T-helper 2 cell treated with Interferon-gamma antibody and Interleukin-4, amounts not matched to agents 5 μg/mL and 100 μg/mL, for 36 hours (primary cell): ENCODE measurements around the gene SERPINI1.

Source experiments
- DNase-seq: peaks from one replicate; pipeline ENCODE4 v3.0.0; 2021; ENCODE audit warnings: low spot score
- H3K27ac Mint-ChIP-seq: one replicate; pipeline ENCODE4 v1.8.0; 2021; ENCODE audit warnings: mild to moderate bottlenecking, mixed read lengths
- H3K27me3 Mint-ChIP-seq: one replicate; pipeline ENCODE4 v1.8.0; 2021; ENCODE audit warnings: low read depth, mixed read lengths
- H3K36me3 Mint-ChIP-seq: one replicate; pipeline ENCODE4 v1.8.0; 2021; ENCODE audit warnings: low read depth, mixed read lengths
- H3K4me1 Mint-ChIP-seq: one replicate; pipeline ENCODE4 v1.8.0; 2021; ENCODE audit warnings: low read depth, mixed read lengths
- H3K4me3 Mint-ChIP-seq: one replicate; pipeline ENCODE4 v1.8.0; 2022; ENCODE audit warnings: mild to moderate bottlenecking, moderate library complexity, mixed read lengths
- H3K9me3 Mint-ChIP-seq: one replicate; pipeline ENCODE4 v1.8.0; 2021; ENCODE audit warnings: mixed read lengths

Gene SERPINI1, protein sequence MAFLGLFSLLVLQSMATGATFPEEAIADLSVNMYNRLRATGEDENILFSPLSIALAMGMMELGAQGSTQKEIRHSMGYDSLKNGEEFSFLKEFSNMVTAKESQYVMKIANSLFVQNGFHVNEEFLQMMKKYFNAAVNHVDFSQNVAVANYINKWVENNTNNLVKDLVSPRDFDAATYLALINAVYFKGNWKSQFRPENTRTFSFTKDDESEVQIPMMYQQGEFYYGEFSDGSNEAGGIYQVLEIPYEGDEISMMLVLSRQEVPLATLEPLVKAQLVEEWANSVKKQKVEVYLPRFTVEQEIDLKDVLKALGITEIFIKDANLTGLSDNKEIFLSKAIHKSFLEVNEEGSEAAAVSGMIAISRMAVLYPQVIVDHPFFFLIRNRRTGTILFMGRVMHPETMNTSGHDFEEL

DNA sequence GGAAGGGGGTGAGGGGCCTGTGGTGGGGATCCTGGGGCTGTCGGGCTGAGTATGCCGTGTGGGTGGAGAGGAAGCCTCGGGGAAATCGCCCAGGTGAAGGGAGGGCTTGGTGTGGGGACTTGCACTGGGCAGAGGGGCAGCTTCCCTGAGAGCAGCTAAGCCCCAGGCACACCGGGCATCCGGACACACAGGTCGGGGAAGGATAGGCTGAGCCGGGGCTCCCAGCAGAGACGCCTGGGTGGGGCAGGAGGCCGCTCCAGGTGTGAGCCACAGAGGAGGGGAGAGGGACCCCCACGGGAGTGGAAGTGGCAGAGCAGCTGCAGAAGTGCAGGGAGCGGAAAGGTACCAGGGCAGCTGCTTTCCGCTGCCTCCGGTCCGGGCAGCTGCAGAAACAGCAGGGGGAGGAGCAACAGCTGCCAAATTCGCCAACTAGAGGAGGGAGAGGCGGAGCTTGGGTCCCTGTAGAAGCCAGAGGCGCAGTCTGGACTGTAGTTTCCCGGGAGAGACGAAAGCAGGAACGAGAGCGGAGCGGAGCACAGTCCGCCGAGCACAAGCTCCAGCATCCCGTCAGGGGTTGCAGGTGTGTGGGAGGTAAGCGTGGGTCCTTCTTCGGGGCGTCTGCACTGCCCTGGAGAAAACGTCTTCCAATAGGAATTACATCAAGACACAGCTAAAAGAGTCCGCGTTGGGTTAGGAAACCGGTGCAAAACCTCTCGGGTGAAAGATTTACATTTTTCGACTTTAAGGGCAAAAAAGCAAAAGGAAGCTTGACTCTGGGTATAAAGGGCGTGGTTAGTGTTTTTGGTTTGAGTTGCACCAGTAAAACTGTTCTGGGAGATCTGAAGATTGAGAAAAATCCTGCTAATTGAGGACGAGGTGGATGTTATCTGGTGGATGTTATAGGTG lies at the start of gene SERPINI1:
TSS of gene SERPINI1 (plus strand) at position 489 of the 906 bp plus-strand sequence. CDS start 53,408 bp downstream, outside the sequence.
- H3K36me3 Mint-ChIP-seq, result peaks cover 5% of the 10 kb centered on the region
- no peak within 1 kb of the TSS for H3K4me3 Mint-ChIP-seq
- H3K9me3 Mint-ChIP-seq, result no peaks in the 10 kb centered on the region
- H3K4me1 Mint-ChIP-seq, result peaks cover 27% of the 10 kb centered on the region
- H3K27me3 Mint-ChIP-seq, result peaks cover 2% of the 10 kb centered on the region
- peak; percentile 79 for DNase-seq
- H3K27ac Mint-ChIP-seq, result no peak within 1 kb of the TSS

DNA sequence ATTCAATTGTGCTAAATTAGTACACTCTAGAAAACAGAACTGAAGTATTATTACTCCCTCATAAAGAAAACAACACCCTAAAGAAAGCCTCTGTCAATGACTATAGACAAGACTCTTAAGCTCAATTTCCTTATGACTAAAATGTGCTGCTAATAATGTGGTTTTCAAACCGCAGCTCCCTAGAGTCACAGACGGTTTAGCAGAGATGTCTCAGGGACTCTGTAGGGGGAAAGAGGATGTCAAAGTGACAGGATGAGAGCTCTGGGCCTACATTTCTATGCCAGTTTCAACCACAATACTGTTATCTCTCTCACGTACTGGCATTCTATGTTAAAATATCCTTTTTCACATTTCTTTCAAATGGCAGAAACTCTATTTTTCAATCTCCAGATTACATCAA lies 44.2 kb upstream of the SERPINI1 start:
- peak; percentile 48 for DNase-seq
- Mint-ChIP-seq H3K27ac (peak overlapping the region; percentile 56), H3K9me3 (no peaks in the 10 kb centered on the region), H3K4me1 (peaks cover 21% of the 10 kb centered on the region), H3K27me3 (no peaks in the 10 kb centered on the region), H3K36me3 (peaks cover 42% of the 10 kb centered on the region), H3K4me3 (peak overlapping the region; percentile 28)

DNA sequence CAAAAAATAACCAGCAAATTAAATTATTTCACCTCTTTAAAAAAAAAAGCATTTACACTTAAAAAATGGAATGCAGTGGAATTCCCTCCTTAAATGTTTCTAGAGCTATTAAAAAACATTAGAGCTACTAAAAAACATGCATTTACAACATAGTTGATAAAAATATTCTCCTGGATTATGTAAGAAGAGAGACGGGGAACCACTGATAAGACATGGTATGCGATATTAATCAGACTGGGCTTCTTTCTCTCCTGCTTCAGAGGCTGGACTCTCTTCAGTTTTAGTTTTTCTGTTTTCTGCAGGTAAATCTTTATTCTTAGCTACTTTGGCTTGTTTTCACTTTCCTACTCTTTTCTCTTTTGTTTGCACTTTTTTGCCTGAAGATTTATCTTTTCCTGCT lies 41.4 kb upstream of the SERPINI1 start:
- no peak overlapping the region for H3K27ac Mint-ChIP-seq
- no peak for DNase-seq
- no peak overlapping the region for H3K4me3 Mint-ChIP-seq
- peaks cover 45% of the 10 kb centered on the region for H3K36me3 Mint-ChIP-seq
- no peaks in the 10 kb centered on the region for H3K9me3 Mint-ChIP-seq
- H3K27me3 Mint-ChIP-seq, result no peaks in the 10 kb centered on the region
- peaks cover 32% of the 10 kb centered on the region for H3K4me1 Mint-ChIP-seq

DNA sequence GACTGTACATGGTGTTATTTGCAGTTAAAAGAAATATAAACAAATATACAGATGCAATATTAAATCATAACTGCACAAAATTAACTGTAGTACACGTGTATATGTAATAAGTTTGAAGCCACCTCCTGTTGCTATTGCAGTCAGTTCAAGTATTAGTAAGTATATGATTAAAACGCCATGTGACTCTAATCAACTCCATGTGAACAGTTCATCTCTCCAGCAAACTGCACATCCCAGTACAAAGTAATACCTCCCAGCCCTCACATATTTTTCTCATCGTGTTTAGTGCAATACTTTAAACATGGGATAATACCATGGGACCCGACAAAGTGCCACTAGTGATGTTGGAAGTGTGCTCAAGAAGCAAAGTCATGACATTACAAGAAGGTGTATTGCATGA lies 35.5 kb upstream of the SERPINI1 start:
- peaks cover 13% of the 10 kb centered on the region for H3K4me1 Mint-ChIP-seq
- peaks cover 43% of the 10 kb centered on the region for H3K36me3 Mint-ChIP-seq
- H3K27ac Mint-ChIP-seq, result no peak overlapping the region
- H3K9me3 Mint-ChIP-seq, result no peaks in the 10 kb centered on the region
- no peaks in the 10 kb centered on the region for H3K27me3 Mint-ChIP-seq
- no peak overlapping the region for H3K4me3 Mint-ChIP-seq
- DNase-seq, result no peak

DNA sequence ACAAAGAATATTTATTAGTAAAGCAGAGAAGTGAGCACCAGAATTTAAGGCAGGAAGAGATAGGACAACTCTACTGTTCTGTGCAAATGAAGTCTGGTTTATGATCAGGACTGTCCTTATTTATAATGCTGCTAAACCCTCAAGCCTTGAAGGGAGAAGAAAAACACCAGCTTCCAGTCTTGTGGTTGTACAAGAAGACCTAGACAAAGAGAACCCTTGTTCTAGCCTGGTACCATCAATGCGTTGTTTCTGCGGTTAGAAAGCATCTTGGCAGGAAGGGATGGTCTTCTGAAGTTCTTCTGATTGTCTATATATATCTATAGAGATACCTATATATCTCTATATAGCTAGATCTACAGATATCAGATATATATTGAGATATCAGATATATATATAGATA lies 34.6 kb upstream of the SERPINI1 start:
- Mint-ChIP-seq H3K27ac (no peak overlapping the region), H3K4me3 (no peak overlapping the region), H3K27me3 (no peaks in the 10 kb centered on the region), H3K36me3 (peaks cover 38% of the 10 kb centered on the region), H3K4me1 (peaks cover 15% of the 10 kb centered on the region), H3K9me3 (no peaks in the 10 kb centered on the region)
- no peak for DNase-seq

DNA sequence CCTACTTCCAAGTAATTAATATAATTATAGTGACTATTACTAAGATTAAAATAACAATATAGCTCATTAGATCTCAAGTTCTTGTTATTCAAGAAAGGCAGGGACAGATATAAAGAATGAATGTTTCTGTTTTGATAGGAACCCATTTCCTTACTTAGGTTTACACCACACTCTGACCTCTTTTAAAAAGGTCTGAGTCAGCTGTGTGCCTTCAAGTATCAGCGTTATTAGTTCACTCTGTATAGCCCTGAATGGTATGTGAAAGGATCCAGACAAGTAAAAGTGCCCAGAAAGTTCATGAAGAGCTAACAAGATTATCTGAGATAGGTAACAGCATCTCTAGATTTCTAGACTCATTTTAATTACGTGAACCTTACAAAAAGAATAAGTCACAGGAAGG lies 29.7 kb upstream of the SERPINI1 start:
- Mint-ChIP-seq H3K4me1 (peaks cover 4% of the 10 kb centered on the region), H3K4me3 (no peak overlapping the region), H3K27me3 (no peaks in the 10 kb centered on the region), H3K27ac (no peak overlapping the region), H3K36me3 (peaks cover 40% of the 10 kb centered on the region), H3K9me3 (no peaks in the 10 kb centered on the region)
- DNase-seq, result no peak

DNA sequence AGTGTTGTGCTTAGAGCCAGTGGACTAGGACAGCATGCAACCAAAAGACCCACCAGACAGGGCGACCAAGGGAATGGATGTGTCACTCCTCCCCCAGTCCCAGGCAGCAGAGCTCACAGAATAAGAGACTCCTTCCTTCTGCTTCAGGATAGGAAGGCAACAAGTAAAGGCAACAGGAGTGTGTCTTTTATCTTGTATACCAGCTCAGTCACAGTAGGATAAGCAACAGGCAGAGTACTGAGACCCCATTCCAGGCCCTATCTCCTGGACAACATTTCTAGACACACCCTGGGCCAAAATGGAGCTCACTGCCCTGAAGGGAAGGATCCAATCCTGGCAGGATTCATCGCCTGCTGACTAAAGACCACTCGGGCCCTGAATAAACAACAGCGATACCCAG lies 25.8 kb upstream of the SERPINI1 start:
- no peak overlapping the region for H3K27ac Mint-ChIP-seq
- no peaks in the 10 kb centered on the region for H3K9me3 Mint-ChIP-seq
- peaks cover 42% of the 10 kb centered on the region for H3K36me3 Mint-ChIP-seq

DNA sequence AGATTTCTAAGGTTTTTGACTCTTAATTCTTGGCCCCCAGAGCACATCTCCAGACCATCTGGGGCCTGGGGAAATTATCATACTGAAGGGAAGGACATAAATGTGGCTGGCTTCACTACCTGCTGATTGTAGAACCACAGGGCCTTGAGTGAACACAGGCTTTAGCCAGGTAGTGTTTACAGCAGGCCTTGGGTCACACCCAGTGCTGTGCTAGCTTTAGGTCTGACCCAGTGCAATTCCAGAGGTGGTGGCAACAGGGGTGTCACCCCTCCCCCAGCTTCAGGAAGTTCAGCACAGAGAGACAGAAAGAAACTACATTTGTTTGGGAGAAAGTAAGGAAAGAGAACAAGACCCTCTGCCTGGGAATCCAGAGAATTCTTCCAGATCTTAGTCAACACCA lies 25.0 kb upstream of the SERPINI1 start:
- peaks cover 34% of the 10 kb centered on the region for H3K4me1 Mint-ChIP-seq
- no peak for DNase-seq
- H3K4me3 Mint-ChIP-seq, result no peak overlapping the region
- H3K27me3 Mint-ChIP-seq, result no peaks in the 10 kb centered on the region
- no peaks in the 10 kb centered on the region for H3K9me3 Mint-ChIP-seq
- H3K36me3 Mint-ChIP-seq, result peaks cover 49% of the 10 kb centered on the region
- H3K27ac Mint-ChIP-seq, result no peak overlapping the region

More for the DNA sequence above, 25.8 kb upstream of the SERPINI1 start:
- H3K4me3 Mint-ChIP-seq, result no peak overlapping the region
- no peak for DNase-seq
- peaks cover 29% of the 10 kb centered on the region for H3K4me1 Mint-ChIP-seq
- H3K27me3 Mint-ChIP-seq, result no peaks in the 10 kb centered on the region

DNA sequence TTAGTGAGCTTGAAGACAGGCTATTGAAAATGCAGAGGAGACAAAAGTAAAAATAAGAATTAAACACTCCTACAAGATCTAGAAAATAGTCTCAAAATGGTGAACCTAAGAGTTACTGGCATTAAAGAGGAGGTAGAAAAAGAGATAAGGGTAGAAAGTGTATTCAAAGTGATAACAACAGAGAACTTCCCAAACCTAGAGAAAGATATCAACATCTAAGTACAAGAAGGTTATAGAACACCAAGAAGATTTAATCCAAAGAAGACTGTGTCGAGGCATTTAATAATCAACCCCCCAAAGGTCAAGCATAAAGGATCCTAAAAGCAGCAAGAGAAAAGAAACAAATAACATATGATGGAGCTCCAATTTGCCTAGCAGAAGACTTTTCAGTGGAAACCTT lies 24.1 kb upstream of the SERPINI1 start:
- Mint-ChIP-seq H3K27ac (no peak overlapping the region), H3K27me3 (no peaks in the 10 kb centered on the region), H3K9me3 (no peaks in the 10 kb centered on the region), H3K4me1 (peaks cover 31% of the 10 kb centered on the region), H3K4me3 (no peak overlapping the region), H3K36me3 (peaks cover 51% of the 10 kb centered on the region)
- no peak for DNase-seq

DNA sequence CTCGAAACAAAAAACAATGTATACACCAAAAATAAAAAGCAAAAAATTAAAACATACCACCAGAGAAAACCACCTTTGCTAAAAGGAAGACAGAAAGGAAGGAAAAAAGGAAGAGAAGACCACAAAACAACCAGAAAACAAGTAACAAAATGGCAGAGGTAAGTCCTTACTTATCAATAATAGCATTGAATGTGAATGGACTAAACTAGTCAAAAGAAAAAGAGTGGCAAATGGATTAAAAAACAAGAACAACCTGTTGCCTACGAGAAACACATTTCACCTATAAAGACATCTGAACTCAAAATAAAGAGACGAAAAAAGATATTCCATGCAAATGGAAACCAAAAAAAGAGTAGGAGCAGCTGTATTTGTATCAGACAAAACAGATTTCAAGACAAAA lies 23.1 kb upstream of the SERPINI1 start:
- H3K36me3 Mint-ChIP-seq, result peaks cover 51% of the 10 kb centered on the region
- no peak overlapping the region for H3K4me3 Mint-ChIP-seq
- H3K27me3 Mint-ChIP-seq, result no peaks in the 10 kb centered on the region
- no peak overlapping the region for H3K27ac Mint-ChIP-seq
- H3K4me1 Mint-ChIP-seq, result peaks cover 31% of the 10 kb centered on the region
- no peaks in the 10 kb centered on the region for H3K9me3 Mint-ChIP-seq
- DNase-seq, result no peak

DNA sequence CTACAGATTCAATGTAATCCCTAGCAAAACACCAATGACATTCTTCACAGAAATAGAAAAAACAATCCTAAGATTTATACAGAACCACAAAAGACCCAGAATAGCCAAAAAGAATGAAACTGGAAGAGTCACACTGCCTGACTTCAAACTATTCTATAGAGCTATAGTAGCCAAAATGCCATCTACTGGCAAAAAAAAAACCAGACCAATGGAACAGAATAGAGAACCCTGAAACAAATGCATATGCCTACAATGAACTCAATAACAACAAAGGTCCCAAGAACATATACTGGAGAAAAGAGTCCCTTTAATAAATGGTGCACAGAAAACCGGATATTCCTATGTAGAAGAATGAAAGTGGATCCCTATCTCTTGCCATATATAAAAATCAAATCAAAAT lies 20.6 kb upstream of the SERPINI1 start:
- peaks cover 33% of the 10 kb centered on the region for H3K4me1 Mint-ChIP-seq
- no peak overlapping the region for H3K27ac Mint-ChIP-seq
- H3K27me3 Mint-ChIP-seq, result no peaks in the 10 kb centered on the region
- peaks cover 4% of the 10 kb centered on the region for H3K9me3 Mint-ChIP-seq
- DNase-seq, result no peak
- no peak overlapping the region for H3K4me3 Mint-ChIP-seq
- H3K36me3 Mint-ChIP-seq, result peaks cover 63% of the 10 kb centered on the region

DNA sequence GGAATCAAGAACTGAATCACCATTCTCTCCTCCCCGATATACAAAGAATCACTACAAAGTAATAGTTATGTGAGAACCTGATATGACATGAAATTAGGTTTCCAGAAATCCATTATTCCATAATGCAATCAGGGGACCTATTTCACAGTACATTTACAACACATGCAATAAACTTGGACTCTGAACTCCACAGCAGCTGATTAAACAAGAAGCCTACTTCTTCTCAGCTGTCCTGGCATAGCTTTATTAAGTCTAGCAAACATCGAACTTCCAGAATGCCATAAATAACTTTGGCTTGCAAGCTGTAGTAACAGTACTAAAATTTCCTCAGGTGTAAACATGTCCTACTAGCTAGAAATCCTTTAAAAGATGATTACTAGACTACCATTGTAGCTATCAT lies 18.6 kb upstream of the SERPINI1 start:
- Mint-ChIP-seq H3K4me1 (peaks cover 26% of the 10 kb centered on the region), H3K9me3 (peaks cover 4% of the 10 kb centered on the region), H3K36me3 (peaks cover 63% of the 10 kb centered on the region), H3K27ac (no peak overlapping the region), H3K27me3 (no peaks in the 10 kb centered on the region), H3K4me3 (no peak overlapping the region)
- no peak for DNase-seq

DNA sequence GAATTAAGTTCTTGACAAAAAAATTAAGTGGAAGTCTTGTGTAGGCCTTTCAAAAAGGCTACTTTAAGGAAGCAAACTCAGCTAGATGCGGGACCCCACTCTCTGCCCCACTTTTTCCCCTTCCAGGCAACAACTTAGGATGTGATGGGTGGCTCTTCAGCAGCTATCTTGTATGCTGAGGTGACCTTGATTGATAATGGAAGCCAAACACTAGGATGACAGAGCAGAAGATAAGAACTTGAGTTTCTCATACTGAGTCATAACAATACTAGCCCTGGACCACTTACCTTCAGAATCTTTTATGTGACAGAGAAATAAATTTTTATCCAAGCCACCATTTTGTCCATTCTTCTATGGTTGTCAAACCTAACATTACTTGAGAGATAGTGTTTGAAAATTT lies 16.9 kb upstream of the SERPINI1 start:
- peaks cover 60% of the 10 kb centered on the region for H3K36me3 Mint-ChIP-seq
- peaks cover 18% of the 10 kb centered on the region for H3K4me1 Mint-ChIP-seq
- H3K9me3 Mint-ChIP-seq, result peaks cover 4% of the 10 kb centered on the region
- no peak overlapping the region for H3K27ac Mint-ChIP-seq
- DNase-seq, result no peak
- no peaks in the 10 kb centered on the region for H3K27me3 Mint-ChIP-seq
- no peak overlapping the region for H3K4me3 Mint-ChIP-seq

DNA sequence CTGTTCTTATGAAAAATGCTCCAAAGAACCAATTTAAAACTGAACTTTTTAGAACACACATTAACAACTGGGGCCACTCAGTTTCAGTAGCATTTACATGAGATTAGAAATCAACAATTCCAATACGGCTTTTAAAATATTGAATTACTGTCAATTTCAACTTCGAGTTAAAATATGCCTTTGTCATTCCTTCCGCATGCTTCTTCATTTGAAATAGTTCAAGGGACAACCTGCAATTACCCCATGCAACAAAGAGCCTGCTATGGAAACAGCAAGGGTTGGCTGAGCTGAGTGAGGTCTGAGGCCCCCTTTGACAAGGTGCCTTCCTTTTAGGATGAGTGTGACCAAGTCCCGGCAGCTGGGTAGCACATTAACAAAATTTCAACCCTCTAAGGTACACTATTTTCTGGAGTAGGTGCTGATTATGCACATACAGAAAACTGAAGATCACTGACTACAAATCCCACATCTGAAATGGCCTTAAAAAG lies 12.5 kb upstream of the SERPINI1 start:
- H3K36me3 Mint-ChIP-seq, result peaks cover 40% of the 10 kb centered on the region
- no peaks in the 10 kb centered on the region for H3K27me3 Mint-ChIP-seq
- no peak overlapping the region for H3K27ac Mint-ChIP-seq

More for the DNA sequence above, 12.5 kb upstream of the SERPINI1 start:
- H3K4me3 Mint-ChIP-seq, result no peak overlapping the region
- H3K4me1 Mint-ChIP-seq, result peaks cover 15% of the 10 kb centered on the region
- H3K9me3 Mint-ChIP-seq, result peaks cover 4% of the 10 kb centered on the region
- DNase-seq, result no peak
